ENCODE data around the gene VOPP1.

DNA sequence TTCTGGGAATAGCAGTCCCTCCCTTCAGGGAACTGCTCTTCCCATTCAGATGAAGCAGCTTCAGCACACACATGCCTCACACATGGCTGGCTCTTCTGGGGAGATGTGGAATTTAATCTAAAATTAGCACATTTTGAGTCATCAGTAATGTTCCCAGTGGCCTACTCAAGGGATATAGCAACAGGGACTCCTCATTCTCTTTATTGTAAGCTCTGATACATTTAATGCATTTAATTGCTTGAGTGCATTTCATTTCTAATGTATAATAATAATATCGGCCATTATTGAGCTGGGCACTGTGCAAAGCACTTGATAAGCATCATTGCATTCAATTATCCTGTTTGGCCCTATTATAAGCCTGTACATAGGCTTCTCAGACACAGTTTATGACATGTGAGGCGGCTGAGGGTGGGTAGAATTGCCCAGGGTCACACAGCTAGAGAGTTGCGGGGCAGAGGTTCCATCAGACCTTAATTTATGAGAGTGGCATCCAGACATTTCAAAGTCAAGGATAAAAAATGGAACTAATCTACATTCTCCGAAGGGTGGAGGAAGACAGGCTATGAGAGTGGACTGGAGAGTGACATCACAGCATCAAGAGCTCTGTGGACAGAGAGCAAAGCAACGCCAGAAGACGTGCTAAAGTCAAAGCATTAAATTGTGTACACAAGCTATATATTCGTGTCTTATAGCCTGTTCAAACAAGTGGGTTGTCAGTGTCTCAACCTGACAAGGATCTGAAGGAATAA lies 130.4 kb downstream of the VOPP1 start:
- TF ChIP-seq EZH2 (IDR thresholded peaks at IDR 0.05) (no peak), ZNF274 (IDR thresholded peaks at IDR 0.05; ENCODE audit: low read depth, low read length) (no peak)
- TF ChIP-seq, protein P1, sequence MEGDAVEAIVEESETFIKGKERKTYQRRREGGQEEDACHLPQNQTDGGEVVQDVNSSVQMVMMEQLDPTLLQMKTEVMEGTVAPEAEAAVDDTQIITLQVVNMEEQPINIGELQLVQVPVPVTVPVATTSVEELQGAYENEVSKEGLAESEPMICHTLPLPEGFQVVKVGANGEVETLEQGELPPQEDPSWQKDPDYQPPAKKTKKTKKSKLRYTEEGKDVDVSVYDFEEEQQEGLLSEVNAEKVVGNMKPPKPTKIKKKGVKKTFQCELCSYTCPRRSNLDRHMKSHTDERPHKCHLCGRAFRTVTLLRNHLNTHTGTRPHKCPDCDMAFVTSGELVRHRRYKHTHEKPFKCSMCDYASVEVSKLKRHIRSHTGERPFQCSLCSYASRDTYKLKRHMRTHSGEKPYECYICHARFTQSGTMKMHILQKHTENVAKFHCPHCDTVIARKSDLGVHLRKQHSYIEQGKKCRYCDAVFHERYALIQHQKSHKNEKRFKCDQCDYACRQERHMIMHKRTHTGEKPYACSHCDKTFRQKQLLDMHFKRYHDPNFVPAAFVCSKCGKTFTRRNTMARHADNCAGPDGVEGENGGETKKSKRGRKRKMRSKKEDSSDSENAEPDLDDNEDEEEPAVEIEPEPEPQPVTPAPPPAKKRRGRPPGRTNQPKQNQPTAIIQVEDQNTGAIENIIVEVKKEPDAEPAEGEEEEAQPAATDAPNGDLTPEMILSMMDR (IDR thresholded peaks at IDR 0.05 in 2 of 3, conservative IDR thresholded peaks at IDR 0.05 in 1 of 3; ENCODE audit: borderline replicate concordance in 1 of 3, insufficient read depth in 1 of 3, low read depth in 2 of 3, low read length in 2 of 3) = no peak

Data from HCT116 (cell line).